Natural killer cell (primary cell): ENCODE measurements around the gene SOX6. TPM values are rescaled to one million over a fixed set of nuclear protein-coding genes. Genes with fewer than 3 reads are reported as not detected.
"Not testable (repeated sequence)": the region's sequence is repeated elsewhere in the genome, so short reads cannot be mapped to it uniquely, and the experiment has no call there.

Source experiments
- ATAC-seq, 3 donors: fragments of 150-1000 bp in 2 of 3; fragments of 200-7000 bp in 1 of 3; cut with Tn5 transposase; 1 replicate in 1 of 3; 2 replicates in 2 of 3; pipeline ENCODE4 v1.10.0; 2021; ENCODE audit warnings: mild to moderate bottlenecking in 2 of 3, moderate library complexity in 2 of 3
- DNase-seq, 2 donors: peaks; one replicate each; pipeline versions ENCODE4 v3.0.0 to v3.0.0-alpha.2; 2013 to 2021; ENCODE audit warnings: mixed read lengths in 1 of 2
- H3K27ac ChIP-seq: one replicate; pipeline ENCODE4 v1.5.1; 2013; ENCODE audit warnings: mild to moderate bottlenecking, low read length
- H3K27me3 ChIP-seq: one replicate; pipeline ENCODE4 v1.6.1; 2013; ENCODE audit warnings: low read length; ENCODE audit not compliant: control insufficient read depth, insufficient read depth
- H3K36me3 ChIP-seq: one replicate; pipeline ENCODE4 v1.6.1; 2013; ENCODE audit warnings: low read length; ENCODE audit not compliant: control insufficient read depth, insufficient read depth
- H3K4me1 ChIP-seq: one replicate; pipeline ENCODE4 v1.6.1; 2013; ENCODE audit warnings: low read length; ENCODE audit not compliant: control insufficient read depth, insufficient read depth
- H3K4me3 ChIP-seq: one replicate; pipeline ENCODE4 v1.5.1; 2013; ENCODE audit warnings: low read length
- H3K9me3 ChIP-seq: one replicate; pipeline ENCODE4 v1.6.1; 2013; ENCODE audit warnings: low read length; ENCODE audit not compliant: control insufficient read depth, insufficient read depth
- H3K27ac Mint-ChIP-seq, 2 donors: one replicate each; pipeline ENCODE4 v1.8.0; 2022; ENCODE audit warnings: mild to moderate bottlenecking in 2 of 2, mixed read lengths in 2 of 2, moderate library complexity in 1 of 2
- H3K27me3 Mint-ChIP-seq, 2 donors: one replicate each; pipeline ENCODE4 v1.8.0; 2022; ENCODE audit warnings: low read depth in 2 of 2, mixed read lengths in 2 of 2
- H3K36me3 Mint-ChIP-seq: one replicate; pipeline ENCODE4 v1.8.0; 2022; ENCODE audit warnings: mixed read lengths
- H3K4me1 Mint-ChIP-seq, 2 donors: one replicate each; pipeline ENCODE4 v1.8.0; 2022; ENCODE audit warnings: mixed read lengths in 2 of 2
- H3K4me3 Mint-ChIP-seq: one replicate; pipeline ENCODE4 v1.8.0; 2022; ENCODE audit warnings: mild to moderate bottlenecking, moderate library complexity, mixed read lengths
- H3K9me3 Mint-ChIP-seq, 2 donors: one replicate each; pipeline ENCODE4 v1.8.0; 2022; ENCODE audit warnings: mixed read lengths in 2 of 2
- CTCF ChIP-seq: fragments of 200-600 bp; IDR thresholded peaks from one replicate; pipeline ENCODE4 v1.8.0; 2022; ENCODE audit warnings: antibody characterized with exemption
- WGBS: methylation state at CpG from one replicate; pipeline ENCODE4 v1.1.7; 2013; ENCODE audit warnings: missing lambda C conversion rate; ENCODE audit not compliant: insufficient coverage; 5-methylcytosine and 5-hydroxymethylcytosine counted together
- intact Hi-C: fragments of 100-400 bp; cut with micrococcal nuclease; formaldehyde crosslinking; loops from one replicate; pipeline ENCODE4 v1.14.2; 2022
- total RNA-seq, 4 donors: library from RNA; stranded (reverse); fragments of 120-200 nt in 1 of 4; gene quantifications; one replicate each; pipeline versions ENCODE4 v1.2.3 to v1.2.4, GENCODE V29; 2013 to 2022

Gene SOX6
- total RNA-seq, 3 donors from 2014 or later (not counting 1 experiment from before 2014, with no cell fraction given): 0.27 TPM; not detected in 2

- DNase-seq (no peak), ATAC-seq (no peak)
- no peaks in the 10 kb centered on the region for H3K27me3 Mint-ChIP-seq
- H3K4me1 Mint-ChIP-seq: no peaks in the 10 kb centered on the region
- no peak for TF ChIP-seq CTCF
- 75% methylated on average over 3 of the region's 3 CpGs for WGBS
- Histone ChIP-seq H3K4me3 (no peak overlapping the region), H3K9me3 (no peaks in the 10 kb centered on the region), H3K27me3 (no peaks in the 10 kb centered on the region), H3K27ac (no peak overlapping the region), H3K4me1 (no peaks in the 10 kb centered on the region), H3K36me3 (no peaks in the 10 kb centered on the region)
- no peaks in the 10 kb centered on the region for H3K36me3 Mint-ChIP-seq
- intact Hi-C loops: no loop called here
- no peak overlapping the region for H3K27ac Mint-ChIP-seq
- no peak overlapping the region for H3K4me3 Mint-ChIP-seq
- H3K9me3 Mint-ChIP-seq: peaks cover 13 to 18% of the 10 kb centered on the region in 2 donors
Observed at GRCh38 chr11:16078936-16079335, 277.4 kb downstream of the SOX6 start.

DNA sequence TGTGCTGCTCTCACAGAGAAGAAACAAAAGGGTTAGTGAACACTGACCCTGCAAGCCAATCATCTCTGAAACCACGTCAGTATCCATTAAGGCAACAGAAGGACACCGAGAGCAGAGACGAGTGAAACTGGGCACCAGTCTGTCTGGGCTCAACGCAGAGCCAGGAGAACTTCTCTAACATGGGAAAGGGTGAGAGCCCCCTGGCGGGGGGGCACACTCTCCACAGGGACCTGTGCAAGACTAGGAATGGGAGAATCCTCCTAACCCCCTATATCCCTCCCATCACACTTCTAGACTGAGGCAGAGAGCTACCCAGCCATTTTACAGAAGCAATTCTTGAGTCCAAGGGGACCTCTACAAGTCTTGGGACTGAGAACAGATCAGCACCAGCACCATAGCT lies 285.8 kb downstream of the SOX6 start:
- ATAC-seq (no peak), DNase-seq (no peak)
- intact Hi-C loops: no loop called here
- no peaks in the 10 kb centered on the region for H3K36me3 ChIP-seq
- no peak overlapping the region for H3K4me3 Mint-ChIP-seq
- H3K4me1 ChIP-seq: no peaks in the 10 kb centered on the region
- WGBS: 84% methylated on average over 5 of the region's 5 CpGs
- H3K4me1 Mint-ChIP-seq: no peaks in the 10 kb centered on the region
- H3K27me3 ChIP-seq: no peaks in the 10 kb centered on the region
- H3K27ac ChIP-seq: no peak overlapping the region
- H3K4me3 ChIP-seq: no peak overlapping the region
- no peaks in the 10 kb centered on the region for H3K27me3 Mint-ChIP-seq
- TF ChIP-seq CTCF: no peak
- peaks cover 10 to 19% of the 10 kb centered on the region in 2 donors for H3K9me3 Mint-ChIP-seq
- no peaks in the 10 kb centered on the region for H3K9me3 ChIP-seq
- no peak overlapping the region for H3K27ac Mint-ChIP-seq
- H3K36me3 Mint-ChIP-seq: no peaks in the 10 kb centered on the region

GRCh38 chr11:16067268-16067667 lies 289.1 kb downstream of the SOX6 start:
- H3K36me3 ChIP-seq, H3K27me3 ChIP-seq, H3K4me3 Mint-ChIP-seq, H3K36me3 Mint-ChIP-seq, H3K9me3 Mint-ChIP-seq, H3K4me3 ChIP-seq, intact Hi-C loops, H3K4me1 Mint-ChIP-seq, H3K27ac ChIP-seq, H3K27me3 Mint-ChIP-seq, DNase-seq, H3K9me3 ChIP-seq, ATAC-seq, H3K27ac Mint-ChIP-seq, H3K4me1 ChIP-seq: not testable (repeated sequence)
- WGBS: 88% methylated on average over 3 of the region's 3 CpGs

- Mint-ChIP-seq H3K4me3 (no peak overlapping the region), H3K27ac (no peak overlapping the region), H3K27me3 (no peaks in the 10 kb centered on the region), H3K9me3 (peaks cover 9 to 18% of the 10 kb centered on the region in 2 donors), H3K36me3 (peaks cover 6% of the 10 kb centered on the region), H3K4me1 (no peaks in the 10 kb centered on the region)
- H3K4me1 ChIP-seq: no peaks in the 10 kb centered on the region
- WGBS: no CpG with 5 or more reads among the region's 1 CpG
- no peaks in the 10 kb centered on the region for H3K27me3 ChIP-seq
- ATAC-seq (no peak), DNase-seq (no peak)
- intact Hi-C loops: no loop called here
- H3K9me3 ChIP-seq: no peaks in the 10 kb centered on the region
- TF ChIP-seq CTCF: no peak
- H3K36me3 ChIP-seq: no peaks in the 10 kb centered on the region
- no peak overlapping the region for H3K4me3 ChIP-seq
- no peak overlapping the region for H3K27ac ChIP-seq
Observed at GRCh38 chr11:16059332-16059731, 297.0 kb downstream of the SOX6 start.
